Small intestine (tissue), 7 donors: ENCODE data around the gene LAMP1. TPM values are rescaled to one million over a fixed set of nuclear protein-coding genes. Genes with fewer than 3 reads are reported as not detected.
"Not testable (repeated sequence)": the region's sequence is repeated elsewhere in the genome, so short reads cannot be mapped to it uniquely, and the experiment has no call there.

Experiments used
- DNase-seq, 2 donors: peaks; one replicate each; pipeline versions ENCODE4 v3.0.0 to v3.0.0-alpha.2; 2013
- FAIRE-seq: peaks from 2 replicates; lab custom pipeline; 2012; peaks lifted over from hg19 to GRCh38; lab: Jason Lieb, UNC
- H3K27ac ChIP-seq, 3 donors: one replicate each; pipeline ENCODE4 v1.5.1; 2013; ENCODE audit warnings: low read length in 2 of 3, mild to moderate bottlenecking in 2 of 3, control low read depth in 1 of 3, inconsistent platforms in 1 of 3, low read depth in 1 of 3, moderate library complexity in 1 of 3
- H3K27me3 ChIP-seq, 3 donors: one replicate each; pipeline ENCODE4 v1.6.1; 2013; ENCODE audit warnings: low read length in 3 of 3, inconsistent platforms in 1 of 3; ENCODE audit not compliant: control insufficient read depth in 3 of 3, insufficient read depth in 3 of 3
- H3K36me3 ChIP-seq, 3 donors: one replicate each; pipeline ENCODE4 v1.6.1; 2013; ENCODE audit warnings: low read length in 3 of 3, inconsistent platforms in 1 of 3, low read depth in 1 of 3, mild to moderate bottlenecking in 1 of 3, moderate library complexity in 1 of 3; ENCODE audit not compliant: control insufficient read depth in 3 of 3, insufficient read depth in 2 of 3
- H3K4me1 ChIP-seq, 3 donors: one replicate each; pipeline ENCODE4 v1.6.1; 2013; ENCODE audit warnings: low read length in 2 of 3, inconsistent platforms in 1 of 3, low read depth in 1 of 3, mild to moderate bottlenecking in 1 of 3, moderate library complexity in 1 of 3; ENCODE audit not compliant: control insufficient read depth in 3 of 3, insufficient read depth in 2 of 3
- H3K4me3 ChIP-seq, 3 donors: one replicate each; pipeline ENCODE4 v1.5.1; 2013; ENCODE audit warnings: low read length in 3 of 3, control low read depth in 1 of 3, inconsistent platforms in 1 of 3, low read depth in 1 of 3, mild to moderate bottlenecking in 1 of 3, moderate library complexity in 1 of 3
- H3K9me3 ChIP-seq, 2 donors: one replicate each; pipeline ENCODE4 v1.6.1; 2013; ENCODE audit warnings: low read depth in 1 of 2, low read length in 1 of 2; ENCODE audit not compliant: control insufficient read depth in 2 of 2, insufficient read depth in 1 of 2
- WGBS, 3 donors: extraction: QIAGEN DNeasy Blood & Tissue Kit; methylation state at CpG; one replicate each; pipeline ENCODE4 v1.1.7; 2013; 5-methylcytosine and 5-hydroxymethylcytosine counted together
- polyA plus RNA-seq, 4 donors: library from polyadenylated mRNA; stranded (reverse) in 3 of 4; unstranded in 1 of 4; fragments of 200-250 nt in 3 of 4; fragments of 120-200 nt in 1 of 4; gene quantifications; one replicate each; pipeline versions ENCODE4 v1.2.1 to v1.2.3, GENCODE V29; 2013
- donor health status: healthy with polysubstance abuse.
- donor health status: control.
- donor health status: control.
- donor health status: Bipolar disorder and iron deficiency.
- donor health status: healthy.

LAMP1 gene
- polyA plus RNA-seq, 4 donors: 34.0 to 251 (median 79.5) TPM

- FAIRE-seq (no peak), DNase-seq (peak; percentile 79 to 86)
- WGBS, 3 donors: 44 to 63% (median 47%) methylated on average over 7 of the region's 7 CpGs
- Histone ChIP-seq H3K27me3 (no peaks in the 10 kb centered on the region), H3K27ac (peak overlapping the region in 1 of 3 donors; percentile 65), H3K4me3 (no peak overlapping the region), H3K4me1 (peaks cover 0 to 9% (median 0%) of the 10 kb centered on the region in 3 donors), H3K36me3 (peaks cover 0 to 32% (median 0%) of the 10 kb centered on the region in 3 donors), H3K9me3 (no peaks in the 10 kb centered on the region)
Measured at GRCh38 chr13:113299951-113300350, 2.9 kb downstream of the LAMP1 start.

GRCh38 chr13:113302986-113303385 lies 5.9 kb downstream of the LAMP1 start:
- WGBS, 3 donors: 88 to 90% (median 90%) methylated on average over 7 of the region's 7 CpGs
- no peak for FAIRE-seq
- peaks cover 0 to 9% (median 0%) of the 10 kb centered on the region in 3 donors for H3K4me1 ChIP-seq

GRCh38 chr13:113304121-113304520 lies 7.1 kb downstream of the LAMP1 start:
- FAIRE-seq: no peak

More at GRCh38 chr13:113302986-113303385, 5.9 kb downstream of the LAMP1 start:
- no peaks in the 10 kb centered on the region for H3K27me3 ChIP-seq
- H3K27ac ChIP-seq: no peak overlapping the region
- H3K36me3 ChIP-seq: peaks cover 0 to 47% (median 2%) of the 10 kb centered on the region in 3 donors
- no peak overlapping the region for H3K4me3 ChIP-seq
- H3K9me3 ChIP-seq: no peaks in the 10 kb centered on the region
- DNase-seq: no peak

GRCh38 chr13:113305208-113305607 lies 8.2 kb downstream of the LAMP1 start:
- Histone ChIP-seq H3K27me3 (no peaks in the 10 kb centered on the region), H3K9me3 (no peaks in the 10 kb centered on the region), H3K36me3 (peaks cover 2 to 51% (median 6%) of the 10 kb centered on the region in 3 donors), H3K27ac (no peak overlapping the region), H3K4me1 (peaks cover 0 to under 1% (median 0%) of the 10 kb centered on the region in 3 donors), H3K4me3 (no peak overlapping the region)
- WGBS, 3 donors: 47 to 64% (median 54%) methylated on average over 7 of the region's 7 CpGs
- FAIRE-seq (no peak), DNase-seq (no peak)

More at GRCh38 chr13:113304121-113304520, 7.1 kb downstream of the LAMP1 start:
- Histone ChIP-seq H3K9me3 (no peaks in the 10 kb centered on the region), H3K27me3 (no peaks in the 10 kb centered on the region), H3K4me1 (peaks cover 0 to 8% (median 0%) of the 10 kb centered on the region in 3 donors), H3K36me3 (peaks cover 0 to 47% (median 2%) of the 10 kb centered on the region in 3 donors), H3K27ac (no peak overlapping the region), H3K4me3 (no peak overlapping the region)
- DNase-seq: no peak
- WGBS, 3 donors: 90 to 93% (median 91%) methylated on average over 7 of the region's 7 CpGs

- Histone ChIP-seq H3K9me3 (no peaks in the 10 kb centered on the region), H3K27ac (no peak overlapping the region), H3K27me3 (no peaks in the 10 kb centered on the region), H3K36me3 (peaks cover 6 to 64% (median 11%) of the 10 kb centered on the region in 3 donors), H3K4me3 (no peak overlapping the region), H3K4me1 (no peaks in the 10 kb centered on the region)
- DNase-seq (no peak), FAIRE-seq (no peak)
Measured at GRCh38 chr13:113307491-113307890, 10.5 kb downstream of the LAMP1 start.

GRCh38 chr13:113309473-113309872 lies 12.4 kb downstream of the LAMP1 start:
- 71 to 83% (median 79%) methylated on average over 6 of the region's 6 CpGs for WGBS, 3 donors
- Histone ChIP-seq H3K27me3 (no peaks in the 10 kb centered on the region), H3K9me3 (no peaks in the 10 kb centered on the region), H3K4me1 (no peaks in the 10 kb centered on the region), H3K36me3 (peaks cover 6 to 63% (median 11%) of the 10 kb centered on the region in 3 donors), H3K4me3 (no peak overlapping the region), H3K27ac (no peak overlapping the region)
- no peak for DNase-seq
- no peak for FAIRE-seq

GRCh38 chr13:113314112-113314511 lies 17.1 kb downstream of the LAMP1 start:
- H3K36me3 ChIP-seq: peaks cover 6 to 73% (median 9%) of the 10 kb centered on the region in 3 donors
- H3K9me3 ChIP-seq, H3K27me3 ChIP-seq, FAIRE-seq, H3K27ac ChIP-seq, H3K4me3 ChIP-seq, DNase-seq, H3K4me1 ChIP-seq: not testable (repeated sequence)
- 85 to 95% (median 94%) methylated on average over 14 to 20 of the region's 20 CpGs for WGBS, 3 donors

GRCh38 chr13:113314895-113315470 lies 17.9 kb downstream of the LAMP1 start:
- not testable (repeated sequence) for H3K27me3 ChIP-seq, H3K9me3 ChIP-seq, FAIRE-seq, H3K4me3 ChIP-seq, H3K4me1 ChIP-seq, DNase-seq, H3K27ac ChIP-seq
- WGBS, 3 donors: 69 to 89% (median 83%) methylated on average over 21 to 23 of the region's 23 CpGs
- H3K36me3 ChIP-seq: peaks cover 10 to 74% (median 11%) of the 10 kb centered on the region in 3 donors
